SK-N-SH (cell line): ENCODE measurements around the gene TBPL2. TPM values are rescaled to one million over a fixed set of nuclear protein-coding genes. Genes with fewer than 3 reads are reported as not detected.
A peak's percentile ranks its signal among the peaks of the same experiment; 100 is the strongest.

Experiments
- CTCF ChIA-PET: fragments of 300-600, 350-600 bp; formaldehyde crosslinking; extraction: SDS; loops from one replicate; lab custom pipeline; 2021; lab: Yijun Ruan, JAX
- POLR2A ChIA-PET: fragments of 350-600 bp; sonication (Branson Sonifier 250); formaldehyde crosslinking; extraction: SDS; loops from one replicate; lab custom pipeline; 2020; ENCODE audit warnings: antibody characterized with exemption, inconsistent platforms; lab: Yijun Ruan, JAX
- DNase-seq: peaks from one replicate; pipeline ENCODE4 v3.0.0; 2012
- H2AFZ ChIP-seq: fragments of 200-600 bp; sonication (generic); 2 replicates; pipeline ENCODE4 v1.8.1; 2016; ENCODE audit warnings: antibody characterized with exemption, mild to moderate bottlenecking, low read depth
- H3F3A ChIP-seq: fragments of 200-600 bp; sonication (generic); replicated peaks from 2 replicates; pipeline ENCODE3; 2016; ENCODE audit warnings: antibody characterized with exemption, mild to moderate bottlenecking; ENCODE audit not compliant: insufficient read depth
- H3K27ac ChIP-seq, 2 experiments: fragments of 200-500 bp in 1 of 2; fragments of 200-600 bp in 1 of 2; sonication (Bioruptor generic) in 1 of 2; sonication (generic), shearing (Covaris generic) in 1 of 2; 2 replicates each; pipeline versions ENCODE4 v1.5.1 to v1.6.1; 2014 to 2016; ENCODE audit warnings: low read depth in 2 of 2, inconsistent platforms in 1 of 2, low read length in 1 of 2, mild to moderate bottlenecking in 1 of 2, mixed read lengths in 1 of 2
- H3K27me3 ChIP-seq: fragments of 200-600 bp; sonication (generic), shearing (Covaris generic); 2 replicates; pipeline ENCODE4 v1.6.1; 2016; ENCODE audit warnings: mixed run types; ENCODE audit not compliant: insufficient read depth
- H3K36me3 ChIP-seq, 2 experiments: fragments of 200-500 bp in 1 of 2; fragments of 200-600 bp in 1 of 2; sonication (Bioruptor generic) in 1 of 2; sonication (generic) in 1 of 2; replicated peaks in 1 of 2; 2 replicates each; pipeline versions ENCODE3 to v1.5.1; 2014 to 2016; ENCODE audit warnings: low read length in 1 of 2, mild to moderate bottlenecking in 1 of 2; ENCODE audit not compliant: insufficient read depth in 2 of 2, control insufficient read depth in 1 of 2
- H3K4me1 ChIP-seq, 2 experiments: fragments of 200-500 bp in 1 of 2; fragments of 200-600 bp in 1 of 2; sonication (Bioruptor generic) in 1 of 2; sonication (generic), shearing (Covaris generic) in 1 of 2; 2 replicates each; pipeline versions ENCODE4 v1.5.1 to v1.6.1; 2014 to 2016; ENCODE audit warnings: low read depth in 1 of 2, low read length in 1 of 2, mixed run types in 1 of 2; ENCODE audit not compliant: insufficient read depth in 2 of 2, control insufficient read depth in 1 of 2
- H3K4me2 ChIP-seq: fragments of 200-600 bp; sonication (generic), shearing (Covaris generic); 2 replicates; pipeline ENCODE4 v1.6.1; 2017; ENCODE audit warnings: mixed run types
- H3K4me3 ChIP-seq, 2 experiments: fragments of 200-500 bp in 1 of 2; fragments of 200-600 bp in 1 of 2; sonication (Bioruptor generic) in 1 of 2; sonication (generic), shearing (Covaris generic) in 1 of 2; 2 replicates each; pipeline versions ENCODE4 v1.5.1 to v1.8.1; 2014 to 2016; ENCODE audit warnings: low read depth in 2 of 2, inconsistent platforms in 1 of 2, low read length in 1 of 2, mild to moderate bottlenecking in 1 of 2, mixed read lengths in 1 of 2, moderate library complexity in 1 of 2
- H3K79me2 ChIP-seq: fragments of 200-600 bp; sonication (generic); 2 replicates; pipeline ENCODE4 v1.8.1; 2017; ENCODE audit warnings: mild to moderate bottlenecking; ENCODE audit not compliant: insufficient read depth
- H3K9ac ChIP-seq: fragments of 200-600 bp; sonication (generic); 2 replicates; pipeline ENCODE4 v1.6.1; 2017; ENCODE audit warnings: mixed run types
- H3K9me2 ChIP-seq: fragments of 200-600 bp; sonication (generic); 2 replicates; pipeline ENCODE4 v1.6.1; 2017; ENCODE audit warnings: mixed run types
- H3K9me3 ChIP-seq: fragments of 200-600 bp; sonication (generic); 2 replicates; pipeline ENCODE4 v1.6.1; 2017; ENCODE audit warnings: mixed run types, mild to moderate bottlenecking, moderate library complexity
- H4K20me1 ChIP-seq: fragments of 200-600 bp; sonication (generic); 2 replicates; pipeline ENCODE4 v1.6.1; 2017; ENCODE audit warnings: mild to moderate bottlenecking, mixed run types; ENCODE audit not compliant: insufficient read depth
- FOXM1 ChIP-seq: IDR thresholded peaks from 2 replicates; pipeline ENCODE4 v1.4.0; 2012; ENCODE audit warnings: low read depth, mild to moderate bottlenecking
- NFIC ChIP-seq: IDR thresholded peaks from 2 replicates; pipeline ENCODE4 v1.4.0; 2012; ENCODE audit warnings: borderline replicate concordance
- TCF12 ChIP-seq: IDR thresholded peaks from 2 replicates; pipeline ENCODE4 v1.4.0; 2012
- WGBS: methylation state at CpG from one replicate; pipeline ENCODE4 v1.1.6; 2017; ENCODE audit warnings: low lambda C conversion rate; 5-methylcytosine and 5-hydroxymethylcytosine counted together
- polyA plus RNA-seq, 3 experiments: library from polyadenylated mRNA; depleted of rRNA; stranded (reverse); fragments of >200 nt; gene quantifications; 2 replicates each; pipeline ENCODE4 v1.2.3, GENCODE V29; 2012
- TF ChIP-seq, protein P1 (sequence below): IDR thresholded peaks from 2 replicates; pipeline ENCODE4 v1.6.1; 2012; ENCODE audit warnings: mild to moderate bottlenecking, low read depth, low read length, moderate library complexity
- TF ChIP-seq, protein P2 (sequence below): IDR thresholded peaks from 2 replicates; pipeline ENCODE4 v1.4.0; 2012; ENCODE audit warnings: low read depth

Gene TBPL2
- polyA plus RNA-seq, 1 of the 3 experiments (the other 2 are of a cell fraction): not detected

DNA sequence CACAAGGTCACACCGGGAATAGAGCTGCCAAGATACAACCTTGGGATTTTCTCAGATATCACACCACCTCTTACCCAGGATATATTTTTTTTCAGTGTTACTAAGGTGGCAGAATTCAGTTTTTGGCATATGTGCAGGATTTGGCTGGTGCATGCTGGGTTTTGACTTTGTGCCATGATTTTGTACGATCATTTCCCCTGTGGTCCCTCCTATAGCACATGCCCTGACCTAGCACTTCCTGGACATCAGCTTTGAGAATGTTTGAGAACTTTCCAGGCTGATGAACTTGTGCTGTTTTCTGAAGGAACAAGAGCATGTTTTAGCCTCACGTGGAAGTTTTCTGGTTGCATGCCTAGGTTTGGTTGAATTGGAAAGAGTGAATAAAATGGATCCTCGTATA is 11.0 kb upstream of the TBPL2 start:
- H3K9ac ChIP-seq: no peak overlapping the region
- H3K27me3 ChIP-seq: no peaks in the 10 kb centered on the region
- H3K4me2 ChIP-seq: no peak overlapping the region
- DNase-seq: no peak
- no peaks in the 10 kb centered on the region for H3K36me3 ChIP-seq
- H3K9me2 ChIP-seq: no peaks in the 10 kb centered on the region
- H3K4me3 ChIP-seq: no peak overlapping the region
- TF ChIP-seq NFIC: peak; percentile 43
- TF ChIP-seq, protein P1, sequence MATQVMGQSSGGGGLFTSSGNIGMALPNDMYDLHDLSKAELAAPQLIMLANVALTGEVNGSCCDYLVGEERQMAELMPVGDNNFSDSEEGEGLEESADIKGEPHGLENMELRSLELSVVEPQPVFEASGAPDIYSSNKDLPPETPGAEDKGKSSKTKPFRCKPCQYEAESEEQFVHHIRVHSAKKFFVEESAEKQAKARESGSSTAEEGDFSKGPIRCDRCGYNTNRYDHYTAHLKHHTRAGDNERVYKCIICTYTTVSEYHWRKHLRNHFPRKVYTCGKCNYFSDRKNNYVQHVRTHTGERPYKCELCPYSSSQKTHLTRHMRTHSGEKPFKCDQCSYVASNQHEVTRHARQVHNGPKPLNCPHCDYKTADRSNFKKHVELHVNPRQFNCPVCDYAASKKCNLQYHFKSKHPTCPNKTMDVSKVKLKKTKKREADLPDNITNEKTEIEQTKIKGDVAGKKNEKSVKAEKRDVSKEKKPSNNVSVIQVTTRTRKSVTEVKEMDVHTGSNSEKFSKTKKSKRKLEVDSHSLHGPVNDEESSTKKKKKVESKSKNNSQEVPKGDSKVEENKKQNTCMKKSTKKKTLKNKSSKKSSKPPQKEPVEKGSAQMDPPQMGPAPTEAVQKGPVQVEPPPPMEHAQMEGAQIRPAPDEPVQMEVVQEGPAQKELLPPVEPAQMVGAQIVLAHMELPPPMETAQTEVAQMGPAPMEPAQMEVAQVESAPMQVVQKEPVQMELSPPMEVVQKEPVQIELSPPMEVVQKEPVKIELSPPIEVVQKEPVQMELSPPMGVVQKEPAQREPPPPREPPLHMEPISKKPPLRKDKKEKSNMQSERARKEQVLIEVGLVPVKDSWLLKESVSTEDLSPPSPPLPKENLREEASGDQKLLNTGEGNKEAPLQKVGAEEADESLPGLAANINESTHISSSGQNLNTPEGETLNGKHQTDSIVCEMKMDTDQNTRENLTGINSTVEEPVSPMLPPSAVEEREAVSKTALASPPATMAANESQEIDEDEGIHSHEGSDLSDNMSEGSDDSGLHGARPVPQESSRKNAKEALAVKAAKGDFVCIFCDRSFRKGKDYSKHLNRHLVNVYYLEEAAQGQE: no peak
- TF ChIP-seq, protein P2, sequence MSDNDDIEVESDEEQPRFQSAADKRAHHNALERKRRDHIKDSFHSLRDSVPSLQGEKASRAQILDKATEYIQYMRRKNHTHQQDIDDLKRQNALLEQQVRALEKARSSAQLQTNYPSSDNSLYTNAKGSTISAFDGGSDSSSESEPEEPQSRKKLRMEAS: peak; percentile 41; the same call in 1 of the 2 replicates
- H3K79me2 ChIP-seq: no peaks in the 10 kb centered on the region
- H3K27ac ChIP-seq: no peak overlapping the region
- no peak overlapping the region for H2AFZ ChIP-seq
- no peaks in the 10 kb centered on the region for H4K20me1 ChIP-seq
- POLR2A ChIA-PET: interaction anchor here (0.5 kb wide), 1 partner anchor 130 kb away, joined by 3 read pairs; no protein-coding TSS in a partner anchor
- 70% methylated on average over 4 of the region's 4 CpGs for WGBS
- no peaks in the 10 kb centered on the region for H3K9me3 ChIP-seq
- peaks cover 15 to 39% of the 10 kb centered on the region in 2 experiments for H3K4me1 ChIP-seq
- CTCF ChIA-PET: interaction anchor here (1.2 kb wide), 1 partner anchor 14 kb away, joined by 3 read pairs; no protein-coding TSS in a partner anchor
- H3F3A ChIP-seq: peaks cover 38% of the 10 kb centered on the region

DNA sequence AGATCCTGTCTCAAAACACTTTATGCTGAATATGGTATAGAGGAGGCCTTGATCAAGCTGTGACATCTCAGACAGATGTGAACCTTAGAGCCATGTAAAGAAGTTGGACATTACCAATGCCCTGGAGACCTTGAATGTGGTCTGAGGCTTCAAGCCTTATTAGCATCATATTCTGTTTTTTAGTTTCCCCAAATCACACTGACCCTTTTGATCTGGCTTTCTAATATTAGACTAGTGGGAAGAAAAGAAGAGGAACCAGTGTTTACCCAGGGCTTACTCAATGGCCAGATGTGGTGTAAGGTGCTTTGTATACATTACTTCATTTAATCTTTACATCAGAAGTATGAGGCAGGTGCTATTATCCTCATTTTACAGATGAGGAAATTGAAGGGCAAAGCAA is 10.6 kb upstream of the TBPL2 start:
- Histone ChIP-seq H3K4me3 (no peak overlapping the region), H3K9me3 (no peaks in the 10 kb centered on the region)
- no peak for TF ChIP-seq TCF12
- no peak for TF ChIP-seq FOXM1
- TF ChIP-seq, all 33 proteins: peak for 0
- ChIA-PET CTCF (interaction anchor here (1.2 to 2.6 kb wide), 2 partner anchors 12 to 14 kb away, joined by 3 to 11 read pairs; no protein-coding TSS in a partner anchor), POLR2A (interaction anchor here (0.5 kb wide), 1 partner anchor 130 kb away, joined by 3 read pairs; no protein-coding TSS in a partner anchor)
- no peaks in the 10 kb centered on the region for H3K79me2 ChIP-seq
- no peak overlapping the region for H3K9ac ChIP-seq
- no peak overlapping the region for H3K4me2 ChIP-seq
- no peak overlapping the region for H2AFZ ChIP-seq
- no peaks in the 10 kb centered on the region for H3K27me3 ChIP-seq
- H3K36me3 ChIP-seq: no peaks in the 10 kb centered on the region
- no peak overlapping the region for H3K27ac ChIP-seq
- no peaks in the 10 kb centered on the region for H4K20me1 ChIP-seq
- H3K4me1 ChIP-seq: peaks cover 15 to 41% of the 10 kb centered on the region in 2 experiments
- H3F3A ChIP-seq: peaks cover 42% of the 10 kb centered on the region
- H3K9me2 ChIP-seq: no peaks in the 10 kb centered on the region
- DNase-seq: no peak

DNA sequence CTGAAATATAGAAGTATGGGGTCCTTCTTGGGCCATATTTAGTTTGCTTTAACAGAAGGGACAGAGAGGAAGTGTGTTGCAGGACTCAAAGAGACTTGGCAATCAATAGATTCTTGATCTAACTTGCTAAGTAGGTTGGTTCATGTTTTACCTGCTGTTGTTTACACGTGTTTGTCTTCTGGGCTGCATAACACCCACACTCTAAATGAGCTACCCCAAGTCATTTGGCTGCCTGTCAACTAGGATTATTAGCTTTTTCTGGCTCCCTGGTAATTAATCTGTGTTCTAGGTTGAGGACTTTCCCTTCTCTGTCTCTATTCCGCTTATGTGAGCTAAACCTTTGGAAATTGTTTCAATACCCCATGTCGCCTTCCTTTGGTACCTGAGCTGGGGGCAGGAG is 10.1 kb upstream of the TBPL2 start:
- no peak for DNase-seq
- Histone ChIP-seq H2AFZ (no peak overlapping the region), H3K27me3 (no peaks in the 10 kb centered on the region), H3K79me2 (no peaks in the 10 kb centered on the region), H3K4me2 (no peak overlapping the region), H3K36me3 (no peaks in the 10 kb centered on the region), H3K4me1 (peaks cover 15 to 41% of the 10 kb centered on the region in 2 experiments), H3K9ac (no peak overlapping the region), H3K9me3 (no peaks in the 10 kb centered on the region), H3K9me2 (no peaks in the 10 kb centered on the region), H3F3A (peaks cover 42% of the 10 kb centered on the region), H3K4me3 (no peak overlapping the region), H4K20me1 (no peaks in the 10 kb centered on the region), H3K27ac (no peak overlapping the region)
- ChIA-PET POLR2A (no interaction called here), CTCF (interaction anchor here (0.6 to 2.6 kb wide), 4 partner anchors 12 to 361 kb away, joined by 3 to 11 read pairs (median 3); no protein-coding TSS in a partner anchor)
- WGBS: 92% methylated on average over 3 of the region's 3 CpGs
- TF ChIP-seq, protein P1: no peak
